ENCODE measurements around the gene AK6.

Gene AK6

DNA sequence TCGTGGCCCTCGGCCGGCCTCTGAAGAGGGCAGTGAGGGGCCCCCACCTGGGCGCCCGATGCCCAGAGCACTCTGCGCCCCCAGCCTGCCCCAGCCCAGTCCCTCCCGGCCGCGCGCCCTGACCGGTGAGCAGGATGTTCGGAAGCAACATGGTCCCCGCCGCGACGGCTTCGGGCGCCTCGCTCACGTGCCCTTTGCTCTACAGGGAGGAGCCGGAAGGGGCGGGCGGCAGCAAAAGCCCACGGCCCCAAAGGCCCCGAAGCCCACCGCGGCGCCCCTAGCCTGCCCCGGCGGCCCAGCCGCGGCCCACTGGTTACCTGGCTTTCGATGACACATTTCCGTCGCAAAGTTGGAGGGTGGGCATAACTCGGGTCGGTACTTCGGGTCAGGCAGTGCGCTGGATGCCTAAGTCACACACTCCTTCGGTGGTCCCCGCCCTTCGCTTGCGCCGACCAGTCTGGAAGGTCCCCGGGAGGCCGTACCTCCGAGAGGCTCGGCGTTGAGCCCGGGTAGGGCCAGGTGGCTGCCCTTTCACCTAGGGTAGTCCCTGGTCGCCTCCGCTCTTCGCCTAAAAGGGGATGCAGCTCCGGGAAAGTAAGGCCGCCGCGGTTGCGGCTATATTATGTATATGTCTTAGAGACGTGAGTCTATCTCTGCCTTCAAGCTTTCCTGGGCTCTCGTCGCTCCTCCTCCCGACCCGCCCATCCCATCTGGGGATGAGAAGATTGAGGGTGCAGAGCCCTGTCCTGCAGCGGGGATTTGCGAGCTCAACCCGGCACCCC is at the start of gene AK6, which contains the start of the genes RAD17 and TAF9:
AK6 (minus strand) TSS at position 181 of the 782 bp plus-strand sequence; CDS start at position 151, 30 bp downstream.
RAD17 (plus strand) TSS at position 479 of the 782 bp plus-strand sequence. CDS start 2,391 bp downstream, outside the sequence.
TAF9 (minus strand) TSS at position 181 of the 782 bp plus-strand sequence. CDS start 3,783 bp downstream, outside the sequence.
- POLR2A ChIA-PET: interaction anchor here (1.1 to 1.4 kb wide), 2 partner anchors 10 to 11 kb away, joined by 3 read pairs; no protein-coding TSS in a partner anchor
- TF ChIP-seq SUZ12 (IDR thresholded peaks at IDR 0.05): no peak
- no peak; the same call in 1 of the 2 replicates for TF ChIP-seq FOXM1 (IDR thresholded peaks at IDR 0.05; ENCODE audit: borderline replicate concordance)
- no peak for TF ChIP-seq SP1 (IDR thresholded peaks at IDR 0.05)
- no peak for TF ChIP-seq TARDBP (IDR thresholded peaks at IDR 0.05)
- no peak for TF ChIP-seq CTBP1 (IDR thresholded peaks at IDR 0.05; ENCODE audit: borderline replicate concordance)
- peak; percentile 74 for TF ChIP-seq ELF4 (IDR thresholded peaks at IDR 0.05)
- TF ChIP-seq FOXA1 (IDR thresholded peaks at IDR 0.05): no peak
- TF ChIP-seq NFRKB (IDR thresholded peaks at IDR 0.05): no peak
- peak; percentile 51; the same call in 1 of the 2 replicates for TF ChIP-seq ARNT (IDR thresholded peaks at IDR 0.05)
- TF ChIP-seq LEF1 (IDR thresholded peaks at IDR 0.05; ENCODE audit: borderline replicate concordance): no peak
- no peak for TF ChIP-seq HDGF (IDR thresholded peaks at IDR 0.05; ENCODE audit: borderline replicate concordance)
- peak; percentile 94 for TF ChIP-seq L3MBTL2 (conservative IDR thresholded peaks at IDR 0.05)
- TF ChIP-seq ZNF384 (IDR thresholded peaks at IDR 0.05): no peak
- TF ChIP-seq FOXK2 (IDR thresholded peaks at IDR 0.05): no peak
- no peak for TF ChIP-seq PKNOX1 (IDR thresholded peaks at IDR 0.05)
- TF ChIP-seq BHLHE40 (IDR thresholded peaks at IDR 0.05; ENCODE audit: borderline replicate concordance): no peak
- CTCF ChIA-PET: no interaction called here
- DNase-seq (ENCODE audit: extremely low spot score): peak; percentile 84

DNA sequence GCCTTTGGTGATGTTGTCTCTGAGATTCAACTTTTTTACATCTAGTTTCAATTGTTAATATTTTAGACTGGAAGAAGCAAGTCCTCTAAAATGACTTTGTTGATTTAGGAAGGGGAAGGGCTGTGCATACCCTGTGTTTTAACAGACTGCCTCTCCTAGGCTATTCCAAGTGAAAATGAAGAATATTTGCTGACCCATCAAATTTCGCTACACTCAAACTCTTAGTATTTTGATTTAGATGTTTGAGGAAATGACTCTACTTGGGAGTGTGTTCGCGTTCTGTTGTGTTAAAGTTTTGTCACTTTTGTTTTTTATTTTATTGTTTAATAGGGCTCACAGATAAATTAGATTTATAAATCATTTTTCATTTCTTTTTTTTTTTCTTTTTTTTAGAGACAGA is 49.2 kb upstream of the AK6 start:
- ChIA-PET CTCF (no interaction called here), POLR2A (no interaction called here)
- TF ChIP-seq L3MBTL2 (conservative IDR thresholded peaks at IDR 0.05): no peak
- TF ChIP-seq TARDBP (IDR thresholded peaks at IDR 0.05): no peak
- TF ChIP-seq SP1 (IDR thresholded peaks at IDR 0.05): no peak
- no peak for TF ChIP-seq ARNT (IDR thresholded peaks at IDR 0.05)
- TF ChIP-seq FOXM1 (IDR thresholded peaks at IDR 0.05; ENCODE audit: borderline replicate concordance): no peak
- no peak for TF ChIP-seq ELF4 (IDR thresholded peaks at IDR 0.05)
- TF ChIP-seq PKNOX1 (IDR thresholded peaks at IDR 0.05): no peak
- TF ChIP-seq NFRKB (IDR thresholded peaks at IDR 0.05): no peak
- no peak for TF ChIP-seq BHLHE40 (IDR thresholded peaks at IDR 0.05; ENCODE audit: borderline replicate concordance)
- TF ChIP-seq ZNF384 (IDR thresholded peaks at IDR 0.05): no peak
- TF ChIP-seq LEF1 (IDR thresholded peaks at IDR 0.05; ENCODE audit: borderline replicate concordance): no peak
- DNase-seq (ENCODE audit: extremely low spot score): no peak

DNA sequence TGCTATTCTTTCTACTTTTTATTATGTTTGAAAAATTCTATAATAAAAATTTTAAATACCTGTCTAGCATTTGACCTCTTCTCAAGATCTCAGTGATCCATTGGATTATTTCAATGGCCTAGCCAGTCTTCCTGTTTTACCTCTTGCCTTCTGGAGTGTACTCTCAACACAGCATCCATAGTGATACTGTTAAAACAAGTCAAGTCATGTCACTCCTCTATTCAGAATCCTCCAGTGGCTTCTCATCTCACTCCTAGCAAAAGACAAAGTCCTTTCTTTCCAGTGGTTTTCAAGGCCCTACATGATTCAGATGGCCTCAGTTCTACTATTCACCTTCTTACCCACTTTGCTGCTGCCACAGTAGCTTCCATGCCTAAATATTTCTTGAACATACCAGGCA is 47.4 kb upstream of the AK6 start:
- ChIA-PET POLR2A (no interaction called here), CTCF (no interaction called here)
- TF ChIP-seq FOXM1 (IDR thresholded peaks at IDR 0.05; ENCODE audit: borderline replicate concordance) (no peak), NFRKB (IDR thresholded peaks at IDR 0.05) (no peak), SP1 (IDR thresholded peaks at IDR 0.05) (no peak), L3MBTL2 (conservative IDR thresholded peaks at IDR 0.05) (no peak), TARDBP (IDR thresholded peaks at IDR 0.05) (no peak), ELF4 (IDR thresholded peaks at IDR 0.05) (no peak), SUZ12 (IDR thresholded peaks at IDR 0.05) (no peak), HDGF (IDR thresholded peaks at IDR 0.05; ENCODE audit: borderline replicate concordance) (no peak), CTBP1 (IDR thresholded peaks at IDR 0.05; ENCODE audit: borderline replicate concordance) (no peak), LEF1 (IDR thresholded peaks at IDR 0.05; ENCODE audit: borderline replicate concordance) (no peak)
- no peak for DNase-seq (ENCODE audit: extremely low spot score)

DNA sequence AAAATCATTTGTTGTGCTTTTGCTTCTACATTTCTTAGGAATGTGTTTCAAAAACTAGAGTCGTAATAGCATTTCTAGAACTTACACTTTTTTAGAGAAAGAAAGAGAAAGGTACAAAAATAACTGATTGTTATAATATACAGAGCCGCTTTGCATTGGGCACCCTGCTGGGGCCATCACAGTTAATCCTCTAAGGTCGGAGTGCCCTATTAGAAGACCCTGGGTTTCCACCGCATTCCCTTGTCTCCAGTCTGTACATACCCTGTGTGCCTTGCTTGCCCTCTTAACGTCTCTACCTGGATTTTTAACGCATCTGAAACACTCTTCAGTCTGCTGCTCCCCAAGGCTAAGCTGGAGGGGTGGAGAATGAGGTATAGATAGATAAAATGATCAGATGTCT is 46.9 kb upstream of the AK6 start:
- CTCF ChIA-PET: no interaction called here

GRCh38 chr5:69415584-69415958 is 46.3 kb upstream of the AK6 start:
- ChIA-PET POLR2A (no interaction called here), CTCF (no interaction called here)
- peak; percentile 27 for DNase-seq (ENCODE audit: extremely low spot score)
- no peak for TF ChIP-seq ELF4 (IDR thresholded peaks at IDR 0.05)
- no peak for TF ChIP-seq CTBP1 (IDR thresholded peaks at IDR 0.05; ENCODE audit: borderline replicate concordance)
- no peak for TF ChIP-seq FOXK2 (IDR thresholded peaks at IDR 0.05)
- TF ChIP-seq LEF1 (IDR thresholded peaks at IDR 0.05; ENCODE audit: borderline replicate concordance): no peak
- no peak for TF ChIP-seq BHLHE40 (IDR thresholded peaks at IDR 0.05; ENCODE audit: borderline replicate concordance)
- TF ChIP-seq SUZ12 (IDR thresholded peaks at IDR 0.05): no peak
- no peak for TF ChIP-seq HDGF (IDR thresholded peaks at IDR 0.05; ENCODE audit: borderline replicate concordance)
- TF ChIP-seq SP1 (IDR thresholded peaks at IDR 0.05): no peak
- TF ChIP-seq FOXM1 (IDR thresholded peaks at IDR 0.05; ENCODE audit: borderline replicate concordance): no peak
- TF ChIP-seq FOXA1 (IDR thresholded peaks at IDR 0.05): no peak
- TF ChIP-seq PKNOX1 (IDR thresholded peaks at IDR 0.05): no peak
- no peak for TF ChIP-seq ZNF384 (IDR thresholded peaks at IDR 0.05)

More for the DNA sequence above, 46.9 kb upstream of the AK6 start:
- POLR2A ChIA-PET: no interaction called here
- TF ChIP-seq FOXM1 (IDR thresholded peaks at IDR 0.05; ENCODE audit: borderline replicate concordance) (no peak), SP1 (IDR thresholded peaks at IDR 0.05) (no peak), ARNT (IDR thresholded peaks at IDR 0.05) (no peak), L3MBTL2 (conservative IDR thresholded peaks at IDR 0.05) (no peak), LEF1 (IDR thresholded peaks at IDR 0.05; ENCODE audit: borderline replicate concordance) (no peak), BHLHE40 (IDR thresholded peaks at IDR 0.05; ENCODE audit: borderline replicate concordance) (no peak), FOXA1 (IDR thresholded peaks at IDR 0.05) (no peak), SUZ12 (IDR thresholded peaks at IDR 0.05) (no peak), NFRKB (IDR thresholded peaks at IDR 0.05) (no peak), CTBP1 (IDR thresholded peaks at IDR 0.05; ENCODE audit: borderline replicate concordance) (no peak), PKNOX1 (IDR thresholded peaks at IDR 0.05) (no peak), FOXK2 (IDR thresholded peaks at IDR 0.05) (no peak), ZNF384 (IDR thresholded peaks at IDR 0.05) (no peak), TARDBP (IDR thresholded peaks at IDR 0.05) (no peak), HDGF (IDR thresholded peaks at IDR 0.05; ENCODE audit: borderline replicate concordance) (no peak), ELF4 (IDR thresholded peaks at IDR 0.05) (no peak)
- peak; percentile 14 for DNase-seq (ENCODE audit: extremely low spot score)

Measured in HEK293T (cell line).